ENCODE results near the gene DMD.

DNA sequence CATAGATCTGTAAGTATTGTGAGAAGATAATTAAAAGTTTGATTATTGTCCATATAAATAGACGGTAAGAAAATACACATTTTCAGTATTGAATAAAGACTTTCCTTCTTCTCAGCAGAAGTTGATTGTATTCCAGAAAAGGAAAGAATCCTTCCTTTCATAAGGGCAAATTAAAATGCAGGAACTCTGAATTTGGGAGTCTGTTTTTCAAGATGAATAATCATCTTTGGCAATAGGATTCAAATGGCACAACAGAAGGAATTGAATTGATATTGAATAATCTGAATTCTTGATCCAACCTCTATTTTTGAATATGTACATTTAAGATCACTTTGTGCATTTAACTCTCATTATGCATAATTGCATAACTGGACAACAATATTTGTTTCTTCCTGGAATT lies 149.3 kb downstream of the DMD start:
- TF ChIP-seq, protein P1, sequence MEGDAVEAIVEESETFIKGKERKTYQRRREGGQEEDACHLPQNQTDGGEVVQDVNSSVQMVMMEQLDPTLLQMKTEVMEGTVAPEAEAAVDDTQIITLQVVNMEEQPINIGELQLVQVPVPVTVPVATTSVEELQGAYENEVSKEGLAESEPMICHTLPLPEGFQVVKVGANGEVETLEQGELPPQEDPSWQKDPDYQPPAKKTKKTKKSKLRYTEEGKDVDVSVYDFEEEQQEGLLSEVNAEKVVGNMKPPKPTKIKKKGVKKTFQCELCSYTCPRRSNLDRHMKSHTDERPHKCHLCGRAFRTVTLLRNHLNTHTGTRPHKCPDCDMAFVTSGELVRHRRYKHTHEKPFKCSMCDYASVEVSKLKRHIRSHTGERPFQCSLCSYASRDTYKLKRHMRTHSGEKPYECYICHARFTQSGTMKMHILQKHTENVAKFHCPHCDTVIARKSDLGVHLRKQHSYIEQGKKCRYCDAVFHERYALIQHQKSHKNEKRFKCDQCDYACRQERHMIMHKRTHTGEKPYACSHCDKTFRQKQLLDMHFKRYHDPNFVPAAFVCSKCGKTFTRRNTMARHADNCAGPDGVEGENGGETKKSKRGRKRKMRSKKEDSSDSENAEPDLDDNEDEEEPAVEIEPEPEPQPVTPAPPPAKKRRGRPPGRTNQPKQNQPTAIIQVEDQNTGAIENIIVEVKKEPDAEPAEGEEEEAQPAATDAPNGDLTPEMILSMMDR (IDR thresholded peaks at IDR 0.05): no peak
- TF ChIP-seq POLR2A (IDR thresholded peaks at IDR 0.05): no peak
